SK-N-MC (cell line): ENCODE data around the gene FDX2.

Experiments
- EZH2 ChIP-seq: fragments of 200-600 bp; sonication (generic); IDR thresholded peaks from one replicate; pipeline ENCODE4 v1.6.1; 2017; ENCODE audit warnings: antibody characterized with exemption
- FOXP2 ChIP-seq: optimal IDR thresholded peaks from 2 replicates; pipeline ENCODE3; 2011; ENCODE audit warnings: mild to moderate bottlenecking, moderate library complexity; ENCODE audit not compliant: insufficient read depth; ENCODE audit errors: extremely low read length, control extremely low read depth
- POLR2AphosphoS5 ChIP-seq: IDR thresholded peaks from 2 replicates; pipeline ENCODE4 v1.6.1; 2012; ENCODE audit warnings: mild to moderate bottlenecking, low read depth, low read length, borderline replicate concordance

DNA sequence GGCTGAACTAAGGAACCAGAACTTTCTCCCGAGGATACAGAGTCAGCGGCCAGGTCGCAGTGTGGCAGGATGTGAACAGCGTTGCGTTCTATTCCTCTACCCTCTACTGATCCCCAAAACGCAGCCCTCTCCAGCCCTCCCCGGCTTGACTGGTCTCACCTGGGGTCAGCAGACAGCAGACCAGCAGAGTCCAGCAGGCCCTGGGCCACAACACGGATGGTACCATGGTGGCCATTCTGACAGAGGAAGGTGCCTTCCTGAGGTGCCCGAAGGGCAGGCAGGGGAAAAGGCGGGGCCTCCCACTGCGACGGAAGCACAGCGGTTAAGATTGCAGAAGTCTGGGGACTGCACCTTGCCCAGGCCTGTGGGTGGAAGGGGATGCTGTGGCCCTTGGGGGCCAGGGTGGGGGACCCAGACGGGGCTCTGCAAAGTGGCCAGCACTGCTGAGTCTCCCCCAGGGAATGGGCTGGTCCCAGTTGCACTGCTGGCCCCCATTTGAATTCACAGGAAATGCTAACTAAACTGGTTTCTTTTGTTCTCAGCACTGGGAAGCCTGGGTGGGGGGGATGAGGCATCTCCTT lies 23.7 kb upstream of the FDX2 start, which contains the start of gene ICAM3:
- TF ChIP-seq EZH2 (no peak), POLR2AphosphoS5 (no peak), FOXP2 (no peak)
